ENCODE measurements around the gene PIK3AP1. TPM values are rescaled to one million over a fixed set of nuclear protein-coding genes. Genes with fewer than 3 reads are reported as not detected.
"Not testable (repeated sequence)": the region's sequence is repeated elsewhere in the genome, so short reads cannot be mapped to it uniquely, and the experiment has no call there.

The PIK3AP1 gene
- total RNA-seq, 1 donor from 2014 or later = 4.2 TPM

DNA sequence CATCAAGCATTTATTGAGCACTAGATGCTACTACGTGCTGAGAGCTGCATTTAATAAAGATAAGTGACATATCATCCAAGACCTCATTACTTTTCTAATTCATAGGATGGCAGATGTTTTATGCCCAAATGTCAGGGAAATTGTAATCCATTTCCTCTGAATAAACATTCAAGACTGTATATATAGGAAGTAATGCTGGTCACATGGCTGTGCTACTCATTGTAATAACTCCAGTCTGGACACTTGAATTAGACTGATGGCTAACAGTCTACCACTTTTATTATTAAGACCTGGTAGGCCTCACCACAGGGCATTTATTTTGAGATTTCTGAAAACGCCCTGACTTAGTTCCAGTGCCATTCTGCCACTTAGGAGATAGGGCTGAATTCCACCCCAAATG is 36.6 kb downstream of the PIK3AP1 start:
- DNase-seq (ENCODE audit: low read depth) = no peak
- TF ChIP-seq, protein P1, sequence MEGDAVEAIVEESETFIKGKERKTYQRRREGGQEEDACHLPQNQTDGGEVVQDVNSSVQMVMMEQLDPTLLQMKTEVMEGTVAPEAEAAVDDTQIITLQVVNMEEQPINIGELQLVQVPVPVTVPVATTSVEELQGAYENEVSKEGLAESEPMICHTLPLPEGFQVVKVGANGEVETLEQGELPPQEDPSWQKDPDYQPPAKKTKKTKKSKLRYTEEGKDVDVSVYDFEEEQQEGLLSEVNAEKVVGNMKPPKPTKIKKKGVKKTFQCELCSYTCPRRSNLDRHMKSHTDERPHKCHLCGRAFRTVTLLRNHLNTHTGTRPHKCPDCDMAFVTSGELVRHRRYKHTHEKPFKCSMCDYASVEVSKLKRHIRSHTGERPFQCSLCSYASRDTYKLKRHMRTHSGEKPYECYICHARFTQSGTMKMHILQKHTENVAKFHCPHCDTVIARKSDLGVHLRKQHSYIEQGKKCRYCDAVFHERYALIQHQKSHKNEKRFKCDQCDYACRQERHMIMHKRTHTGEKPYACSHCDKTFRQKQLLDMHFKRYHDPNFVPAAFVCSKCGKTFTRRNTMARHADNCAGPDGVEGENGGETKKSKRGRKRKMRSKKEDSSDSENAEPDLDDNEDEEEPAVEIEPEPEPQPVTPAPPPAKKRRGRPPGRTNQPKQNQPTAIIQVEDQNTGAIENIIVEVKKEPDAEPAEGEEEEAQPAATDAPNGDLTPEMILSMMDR (conservative IDR thresholded peaks at IDR 0.05; ENCODE audit: low read depth, low read length) = no peak
- no peak overlapping the region for H3K4me3 ChIP-seq (ENCODE audit: low read depth, low read length)

DNA sequence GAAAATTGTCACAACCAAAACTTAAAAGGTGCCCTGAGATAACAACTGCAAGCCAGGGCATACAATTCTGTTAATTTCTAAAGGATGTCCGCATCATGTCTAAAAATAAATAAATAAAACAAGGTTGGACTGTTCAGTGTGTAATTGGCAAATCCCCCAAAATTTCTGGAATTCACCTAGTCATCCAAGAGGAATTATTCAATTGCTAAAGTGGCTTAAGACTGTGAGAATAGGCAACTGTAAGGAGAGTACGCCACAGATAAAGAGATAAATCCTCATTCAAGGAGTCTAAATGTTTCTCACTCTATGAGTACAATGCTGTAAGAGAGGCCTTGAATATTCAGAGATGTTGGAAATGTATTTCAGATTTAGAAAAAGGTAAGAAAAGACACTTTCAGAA is 37.2 kb downstream of the PIK3AP1 start:
- TF ChIP-seq, protein P1 (conservative IDR thresholded peaks at IDR 0.05; ENCODE audit: low read depth, low read length) = no peak
- no peak overlapping the region for H3K4me3 ChIP-seq (ENCODE audit: low read depth, low read length)
- DNase-seq (ENCODE audit: low read depth) = no peak

DNA sequence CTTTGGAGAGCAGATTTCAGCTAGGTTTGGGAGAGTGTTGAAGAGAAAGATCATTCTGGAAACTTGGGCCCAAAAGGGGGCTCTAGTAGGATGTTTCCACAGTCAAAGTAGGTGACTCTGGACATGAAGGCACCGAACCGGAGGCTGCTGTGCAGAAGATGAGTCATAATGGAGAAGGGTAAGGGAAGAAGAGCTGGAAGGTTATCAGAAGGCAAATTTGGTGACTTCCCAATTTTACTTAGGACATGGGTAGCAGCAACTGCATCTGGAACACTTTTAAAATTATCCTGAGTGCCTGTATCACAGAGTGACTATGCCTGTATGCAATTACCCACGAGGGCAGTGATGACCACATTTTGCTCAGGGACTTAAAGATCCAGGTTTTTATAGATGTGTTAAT is 38.8 kb downstream of the PIK3AP1 start:
- TF ChIP-seq, protein P1 (conservative IDR thresholded peaks at IDR 0.05; ENCODE audit: low read depth, low read length) = no peak
- DNase-seq (ENCODE audit: low read depth) = no peak
- no peak overlapping the region for H3K4me3 ChIP-seq (ENCODE audit: low read depth, low read length)

GRCh38 chr10:96680463-96680862 is 39.9 kb downstream of the PIK3AP1 start:
- not testable (repeated sequence) for H3K4me3 ChIP-seq (ENCODE audit: low read depth, low read length); DNase-seq (ENCODE audit: low read depth)

DNA sequence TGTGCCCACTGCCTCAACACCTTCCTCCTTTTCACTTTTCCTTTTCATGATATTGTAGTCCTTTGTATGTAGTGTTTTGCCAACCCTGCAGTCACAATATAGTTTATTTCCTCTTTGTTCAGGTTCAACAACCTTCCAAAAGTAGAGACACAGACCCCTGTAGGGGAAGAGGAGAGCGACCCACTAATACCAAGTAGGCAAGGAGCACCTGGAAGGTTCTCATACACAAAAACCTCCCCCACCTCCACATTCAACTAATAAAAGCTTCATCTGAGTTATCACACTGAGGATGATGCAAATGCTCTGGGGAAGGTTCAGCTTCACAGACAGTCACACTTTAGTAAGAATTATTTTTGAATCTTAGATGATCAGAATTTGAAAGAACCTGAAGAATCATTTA is 41.6 kb downstream of the PIK3AP1 start:
- DNase-seq (ENCODE audit: low read depth) = no peak
- H3K4me3 ChIP-seq (ENCODE audit: low read depth, low read length) = no peak overlapping the region
- TF ChIP-seq, protein P1 (conservative IDR thresholded peaks at IDR 0.05; ENCODE audit: low read depth, low read length) = no peak

GRCh38 chr10:96676272-96677112 is 43.8 kb downstream of the PIK3AP1 start:
- DNase-seq (ENCODE audit: low read depth) = no peak
- TF ChIP-seq, protein P1 (conservative IDR thresholded peaks at IDR 0.05; ENCODE audit: low read depth, low read length) = no peak
- H3K4me3 ChIP-seq (ENCODE audit: low read depth, low read length) = no peak overlapping the region

GRCh38 chr10:96675846-96676245 is 44.5 kb downstream of the PIK3AP1 start:
- DNase-seq (ENCODE audit: low read depth) = no peak
- no peak overlapping the region for H3K4me3 ChIP-seq (ENCODE audit: low read depth, low read length)
- TF ChIP-seq, protein P1 (conservative IDR thresholded peaks at IDR 0.05; ENCODE audit: low read depth, low read length) = no peak

Measured in epithelial cell of proximal tubule (primary cell).